Gastroesophageal sphincter (tissue), 4 donors: Measurements from ENCODE around the gene ODAD2. TPM values are rescaled to one million over a fixed set of nuclear protein-coding genes. Genes with fewer than 3 reads are reported as not detected.
A peak's percentile ranks its signal among the peaks of the same experiment; 100 is the strongest.

ENCODE experiments used
- ATAC-seq: fragments of 150-250 bp; one replicate; pipeline ENCODE4 v1.9.1; 2016; ENCODE audit warnings: mild to moderate bottlenecking, moderate library complexity
- H3K27ac ChIP-seq, 4 donors: fragments of 200-600 bp; sonication (generic) in 3 of 4; 1 replicate in 3 of 4; 2 replicates in 1 of 4; pipeline ENCODE4 v1.5.1; 2016 to 2019
- H3K27me3 ChIP-seq: fragments of 200-600 bp; sonication (generic); one replicate; pipeline ENCODE4 v1.5.1; 2019
- H3K36me3 ChIP-seq, 2 donors: fragments of 200-600 bp; sonication (generic); one replicate each; pipeline ENCODE4 v1.5.1; 2019; ENCODE audit warnings: control low read depth in 1 of 2
- H3K4me1 ChIP-seq, 3 donors: fragments of 200-600 bp; sonication (generic); 1 replicate in 2 of 3; 2 replicates in 1 of 3; pipeline ENCODE4 v1.5.1; 2016 to 2019; ENCODE audit warnings: control low read depth in 2 of 3
- H3K4me3 ChIP-seq, 2 donors: fragments of 200-600 bp; sonication (generic); one replicate each; pipeline ENCODE4 v1.5.1; 2019; ENCODE audit warnings: mild to moderate bottlenecking in 1 of 2, moderate library complexity in 1 of 2
- H3K9me3 ChIP-seq, 3 donors: fragments of 200-600 bp; sonication (generic); one replicate each; pipeline ENCODE4 v1.5.1; 2017 to 2019; ENCODE audit warnings: control low read depth in 2 of 3
- CTCF ChIP-seq, 4 experiments: fragments of 200-600 bp in 2 of 4; fragments of 450-650 bp in 2 of 4; sonication (generic) in 1 of 4; IDR thresholded peaks; one replicate each; pipeline ENCODE4 v1.5.1; 2017 to 2019; ENCODE audit warnings: antibody characterized with exemption in 4 of 4, mild to moderate bottlenecking in 2 of 4, moderate library complexity in 2 of 4
- EP300 ChIP-seq: sonication (generic); formaldehyde crosslinking; IDR thresholded peaks from one replicate; pipeline ENCODE4 v1.6.1; 2017; ENCODE audit warnings: antibody characterized with exemption, mild to moderate bottlenecking
- POLR2A ChIP-seq, 2 donors: fragments of 450-650 bp; IDR thresholded peaks; one replicate each; pipeline ENCODE4 v1.6.1; 2017; ENCODE audit warnings: antibody characterized with exemption in 2 of 2, mild to moderate bottlenecking in 2 of 2, moderate library complexity in 1 of 2
- POLR2AphosphoS5 ChIP-seq: sonication (generic); formaldehyde crosslinking; IDR thresholded peaks from one replicate; pipeline ENCODE4 v1.6.1; 2017; ENCODE audit warnings: antibody characterized with exemption
- WGBS, 2 donors: methylation state at CpG; one replicate each; pipeline ENCODE4 v1.1.5; 2018; ENCODE audit warnings: low coverage in 1 of 2; 5-methylcytosine and 5-hydroxymethylcytosine counted together
- total RNA-seq, 4 donors: library from RNA; depleted of rRNA; stranded (reverse); fragments of >200 nt; gene quantifications; one replicate each; pipeline ENCODE4 v1.1.0, GENCODE V29; 2016

Gene ODAD2
- total RNA-seq, 4 donors from 2014 or later = 0.93 to 1.8 (median 1.6) TPM

DNA sequence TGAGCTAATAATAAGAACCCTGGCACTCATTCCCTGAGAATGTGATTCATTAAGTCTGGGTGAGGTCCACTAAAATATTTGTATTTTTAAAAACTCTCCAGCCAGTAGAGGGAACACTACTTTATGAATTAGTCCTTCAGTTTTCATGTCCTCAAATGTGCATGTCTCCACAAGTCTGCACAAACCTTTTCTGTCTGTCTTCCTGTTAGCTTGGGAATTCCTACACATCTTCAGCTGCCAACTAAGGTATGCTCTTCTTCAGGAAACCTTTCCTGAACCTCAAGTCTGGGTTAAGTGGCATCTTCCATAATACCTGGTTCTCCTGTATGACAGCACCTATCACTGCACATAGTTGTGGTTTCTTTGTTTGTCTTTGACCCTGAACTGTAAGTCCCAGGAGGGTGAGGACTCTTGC lies 133.7 kb downstream of the ODAD2 start:
- Histone ChIP-seq H3K4me1 (no peaks in the 10 kb centered on the region), H3K27ac (no peak overlapping the region), H3K4me3 (no peak overlapping the region), H3K9me3 (peaks cover 0 to 4% (median 0%) of the 10 kb centered on the region in 3 donors), H3K36me3 (no peaks in the 10 kb centered on the region), H3K27me3 (no peaks in the 10 kb centered on the region)
- ATAC-seq = no peak
- no peak for TF ChIP-seq EP300
- no peak for TF ChIP-seq CTCF (IDR thresholded peaks at IDR 0.05)
- TF ChIP-seq POLR2AphosphoS5 = no peak

GRCh38 chr10:27861781-27862180 lies 137.1 kb downstream of the ODAD2 start:
- H3K36me3 ChIP-seq = no peaks in the 10 kb centered on the region
- WGBS, 2 donors = 85 to 92% methylated on average over 4 of the region's 4 CpGs
- H3K27ac ChIP-seq = no peak overlapping the region
- no peaks in the 10 kb centered on the region for H3K9me3 ChIP-seq
- no peak for ATAC-seq
- H3K4me3 ChIP-seq = no peak overlapping the region
- TF ChIP-seq CTCF (IDR thresholded peaks at IDR 0.05) = no peak
- no peak for TF ChIP-seq POLR2AphosphoS5
- no peak for TF ChIP-seq POLR2A (IDR thresholded peaks at IDR 0.05)
- TF ChIP-seq EP300 = no peak
- no peaks in the 10 kb centered on the region for H3K27me3 ChIP-seq
- peaks cover 0 to 6% (median 0%) of the 10 kb centered on the region in 3 donors for H3K4me1 ChIP-seq

DNA sequence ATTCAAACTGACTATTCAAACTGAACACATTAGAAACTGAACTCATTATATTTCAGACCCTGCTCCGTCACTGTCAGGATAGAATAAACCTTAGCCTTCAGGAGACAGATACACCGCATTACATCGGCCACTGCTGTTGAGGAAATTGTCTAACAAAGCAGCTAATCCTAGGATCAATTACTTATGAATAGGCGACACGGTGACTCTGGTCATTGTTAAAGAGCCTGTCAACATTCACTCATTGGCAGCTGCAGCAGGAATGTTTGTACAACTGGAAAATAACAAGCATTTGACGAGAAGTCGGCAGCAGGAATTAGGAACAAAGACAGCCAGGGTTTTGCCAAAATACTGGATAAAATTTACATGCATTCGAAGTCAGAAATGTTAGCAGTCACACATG lies 141.3 kb downstream of the ODAD2 start:
- 8 to 12% methylated on average over 7 to 8 of the region's 8 CpGs for WGBS, 2 donors
- peaks cover 0 to 6% (median 0%) of the 10 kb centered on the region in 3 donors for H3K4me1 ChIP-seq
- no peaks in the 10 kb centered on the region for H3K9me3 ChIP-seq
- H3K27ac ChIP-seq = no peak overlapping the region
- no peak for ATAC-seq
- H3K4me3 ChIP-seq = no peak overlapping the region
- H3K36me3 ChIP-seq = no peaks in the 10 kb centered on the region
- no peaks in the 10 kb centered on the region for H3K27me3 ChIP-seq
- TF ChIP-seq CTCF (IDR thresholded peaks at IDR 0.05) (no peak), POLR2A (IDR thresholded peaks at IDR 0.05) (no peak), EP300 (no peak), POLR2AphosphoS5 (no peak)

DNA sequence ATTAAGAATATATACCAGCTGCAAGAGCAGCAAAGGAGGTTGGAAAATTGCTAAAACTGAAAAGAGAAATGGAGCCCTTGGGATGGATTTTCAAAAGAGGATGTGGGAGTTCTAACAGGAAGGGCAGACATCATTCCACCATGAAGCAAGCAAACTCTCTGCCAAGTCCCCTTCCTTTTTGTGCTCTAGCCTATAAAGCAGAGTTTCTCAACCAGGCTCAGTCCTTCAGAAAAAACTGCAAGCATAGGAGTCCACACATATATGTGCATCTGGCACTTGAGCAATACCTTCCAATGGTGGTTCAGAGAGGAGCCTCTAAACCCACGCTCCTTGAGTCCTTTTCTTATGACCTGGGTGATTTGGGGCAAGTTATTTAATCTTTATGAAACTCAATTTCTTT lies 154.7 kb downstream of the ODAD2 start:
- Histone ChIP-seq H3K27me3 (no peaks in the 10 kb centered on the region), H3K4me3 (no peak overlapping the region), H3K4me1 (no peaks in the 10 kb centered on the region), H3K27ac (no peak overlapping the region), H3K9me3 (peaks cover 0 to 4% (median 0%) of the 10 kb centered on the region in 3 donors), H3K36me3 (no peaks in the 10 kb centered on the region)
- ATAC-seq = peak; percentile 53
- TF ChIP-seq EP300 (no peak), POLR2A (IDR thresholded peaks at IDR 0.05) (no peak), POLR2AphosphoS5 (no peak)
- 40 to 100% methylated on average over 1 of the region's 1 CpG for WGBS, 2 donors

DNA sequence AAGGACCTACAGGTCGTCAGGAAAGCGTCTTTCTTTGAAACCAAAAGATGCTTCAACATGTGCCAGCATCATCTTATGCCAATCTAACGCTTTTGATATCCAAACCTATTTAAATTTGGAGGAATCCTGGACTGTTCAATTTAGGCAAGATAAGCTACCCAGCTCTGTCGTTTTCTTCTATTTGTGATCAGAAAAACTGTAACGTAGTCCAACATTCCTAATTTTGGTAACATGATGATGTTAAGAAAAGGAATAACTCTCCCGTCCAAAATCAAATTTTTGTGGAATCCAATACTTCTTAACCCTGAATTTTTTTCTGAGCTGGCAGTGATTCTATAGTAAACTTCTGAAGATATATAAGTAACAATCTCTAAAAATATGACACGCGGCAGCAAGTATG lies 160.0 kb downstream of the ODAD2 start:
- Histone ChIP-seq H3K36me3 (no peaks in the 10 kb centered on the region), H3K4me3 (no peak overlapping the region), H3K9me3 (no peaks in the 10 kb centered on the region), H3K27ac (no peak overlapping the region), H3K27me3 (no peaks in the 10 kb centered on the region), H3K4me1 (peaks cover 0 to 8% (median 6%) of the 10 kb centered on the region in 3 donors)
- no peak for TF ChIP-seq EP300
- no peak for TF ChIP-seq CTCF (IDR thresholded peaks at IDR 0.05)
- TF ChIP-seq POLR2AphosphoS5 = no peak
- no peak for TF ChIP-seq POLR2A (IDR thresholded peaks at IDR 0.05)
- 62 to 86% methylated on average over 7 to 8 of the region's 8 CpGs for WGBS, 2 donors
- ATAC-seq = no peak
